Body of pancreas (tissue), 4 donors: Measurements from ENCODE around the gene HS6ST3. TPM values are rescaled to one million over a fixed set of nuclear protein-coding genes. Genes with fewer than 3 reads are reported as not detected.

Source experiments
- ATAC-seq: fragments of 150-250 bp; one replicate; pipeline ENCODE4 v1.9.1; 2016
- DNase-seq, 4 donors: peaks; one replicate each; pipeline ENCODE4 v3.0.0-alpha.2; 2019
- H3K27ac ChIP-seq, 4 donors: fragments of 200-600 bp; sonication (generic); 1 replicate in 3 of 4; 2 replicates in 1 of 4; pipeline versions ENCODE4 v1.5.1 to v1.6.1; 2016 to 2019; ENCODE audit warnings: mild to moderate bottlenecking in 1 of 4, mixed read lengths in 1 of 4, moderate library complexity in 1 of 4
- H3K27me3 ChIP-seq, 2 donors: fragments of 200-600 bp; sonication (generic); one replicate each; pipeline ENCODE4 v1.6.0; 2016; ENCODE audit warnings: mild to moderate bottlenecking in 1 of 2
- H3K36me3 ChIP-seq, 2 donors: fragments of 200-600 bp; sonication (generic); replicated peaks in 1 of 2; 2 replicates each; pipeline ENCODE4 v1.5.1; 2016; ENCODE audit warnings: low read depth in 2 of 2; ENCODE audit not compliant: insufficient read depth in 1 of 2
- H3K4me1 ChIP-seq: fragments of 200-600 bp; sonication (generic); one replicate; pipeline ENCODE4 v1.6.0; 2016
- H3K4me3 ChIP-seq, 2 donors: fragments of 200-600 bp; sonication (generic); 1 replicate in 1 of 2; 2 replicates in 1 of 2; pipeline ENCODE4 v1.5.1; 2016 to 2019
- H3K9me3 ChIP-seq, 3 donors: fragments of 200-600 bp; sonication (generic); 1 replicate in 2 of 3; 2 replicates in 1 of 3; pipeline ENCODE4 v1.5.1; 2016
- POLR2A ChIP-seq, 3 donors: fragments of 450-650 bp; IDR thresholded peaks; one replicate each; pipeline ENCODE4 v1.6.1; 2016; ENCODE audit warnings: antibody characterized with exemption in 3 of 3, mild to moderate bottlenecking in 2 of 3
- WGBS, 2 donors: methylation state at CpG; one replicate each; pipeline ENCODE4 v1.1.5; 2017; 5-methylcytosine and 5-hydroxymethylcytosine counted together
- intact Hi-C: fragments of 100-400 bp; cut with DNase I; formaldehyde crosslinking; loops from one replicate; pipeline ENCODE4 v1.15.1; 2023
- total RNA-seq, 2 donors: library from RNA; depleted of rRNA; stranded (reverse); fragments of >200 nt; gene quantifications; one replicate each; pipeline ENCODE4 v1.1.0, GENCODE V29; 2016
- TF ChIP-seq, protein P1 (sequence below), 7 experiments: fragments of 450-650 bp in 4 of 7; fragments of 200-600 bp in 3 of 7; sonication (generic) in 3 of 7; IDR thresholded peaks; one replicate each; pipeline ENCODE4 v1.5.1; 2016 to 2019; ENCODE audit warnings: antibody characterized with exemption in 7 of 7

HS6ST3 gene
- total RNA-seq, 2 donors from 2014 or later = 1.3 to 2.3 TPM

- Histone ChIP-seq H3K27me3 (no peaks in the 10 kb centered on the region), H3K27ac (no peak overlapping the region), H3K4me1 (no peaks in the 10 kb centered on the region), H3K36me3 (no peaks in the 10 kb centered on the region), H3K4me3 (no peak overlapping the region), H3K9me3 (peaks cover 0 to 9% (median 0%) of the 10 kb centered on the region in 3 donors)
- intact Hi-C loops = no loop called here
- TF ChIP-seq, protein P1, sequence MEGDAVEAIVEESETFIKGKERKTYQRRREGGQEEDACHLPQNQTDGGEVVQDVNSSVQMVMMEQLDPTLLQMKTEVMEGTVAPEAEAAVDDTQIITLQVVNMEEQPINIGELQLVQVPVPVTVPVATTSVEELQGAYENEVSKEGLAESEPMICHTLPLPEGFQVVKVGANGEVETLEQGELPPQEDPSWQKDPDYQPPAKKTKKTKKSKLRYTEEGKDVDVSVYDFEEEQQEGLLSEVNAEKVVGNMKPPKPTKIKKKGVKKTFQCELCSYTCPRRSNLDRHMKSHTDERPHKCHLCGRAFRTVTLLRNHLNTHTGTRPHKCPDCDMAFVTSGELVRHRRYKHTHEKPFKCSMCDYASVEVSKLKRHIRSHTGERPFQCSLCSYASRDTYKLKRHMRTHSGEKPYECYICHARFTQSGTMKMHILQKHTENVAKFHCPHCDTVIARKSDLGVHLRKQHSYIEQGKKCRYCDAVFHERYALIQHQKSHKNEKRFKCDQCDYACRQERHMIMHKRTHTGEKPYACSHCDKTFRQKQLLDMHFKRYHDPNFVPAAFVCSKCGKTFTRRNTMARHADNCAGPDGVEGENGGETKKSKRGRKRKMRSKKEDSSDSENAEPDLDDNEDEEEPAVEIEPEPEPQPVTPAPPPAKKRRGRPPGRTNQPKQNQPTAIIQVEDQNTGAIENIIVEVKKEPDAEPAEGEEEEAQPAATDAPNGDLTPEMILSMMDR (IDR thresholded peaks at IDR 0.05) = no peak
- TF ChIP-seq POLR2A (IDR thresholded peaks at IDR 0.05) = no peak
- no peak for ATAC-seq
- 76 to 88% methylated on average over 3 of the region's 3 CpGs for WGBS, 2 donors
- no peak for DNase-seq
Observed at GRCh38 chr13:96662036-96662435, 572.1 kb downstream of the HS6ST3 start.

DNA sequence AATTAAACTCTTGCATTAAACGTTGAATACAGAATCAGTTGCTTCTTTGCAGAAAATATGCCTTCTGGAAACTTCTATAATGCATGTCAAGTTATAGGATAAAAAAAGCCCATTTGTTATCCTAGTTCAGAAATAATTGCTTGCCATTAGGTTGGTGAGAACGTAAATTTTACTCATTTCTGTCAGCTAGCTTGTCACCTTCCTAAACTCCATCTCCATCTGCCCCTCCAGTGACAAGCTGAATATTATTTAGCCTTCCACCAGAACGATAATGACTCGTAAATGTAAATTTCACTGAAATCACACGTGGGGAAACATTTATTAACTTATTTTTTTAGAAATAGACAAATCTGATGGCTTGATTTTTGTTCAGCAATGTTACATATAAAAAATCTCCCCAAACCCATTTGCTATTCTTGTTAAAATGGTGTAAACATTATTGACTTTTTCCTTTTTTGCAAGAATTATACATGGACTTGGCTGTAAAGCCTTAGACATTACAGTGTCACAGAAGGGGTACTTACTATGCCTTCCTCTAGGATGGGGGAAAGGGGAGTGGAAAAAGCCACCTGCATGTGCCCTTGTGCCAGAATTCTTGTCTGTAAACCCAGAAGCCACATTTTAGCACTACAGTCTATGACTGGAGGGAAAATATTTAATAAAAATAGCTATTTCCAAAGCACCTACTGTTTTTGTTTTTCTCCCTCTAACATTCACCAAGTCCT is 577.5 kb downstream of the HS6ST3 start:
- H3K4me3 ChIP-seq = no peak overlapping the region
- 75 to 79% methylated on average over 5 of the region's 5 CpGs for WGBS, 2 donors
- no peak overlapping the region for H3K27ac ChIP-seq
- no peaks in the 10 kb centered on the region for H3K4me1 ChIP-seq
- intact Hi-C loops = no loop called here
- H3K9me3 ChIP-seq = no peaks in the 10 kb centered on the region
- no peak for ATAC-seq
- TF ChIP-seq, protein P1 (IDR thresholded peaks at IDR 0.05) = no peak
- no peak for TF ChIP-seq POLR2A (IDR thresholded peaks at IDR 0.05)
- H3K36me3 ChIP-seq = no peaks in the 10 kb centered on the region
- H3K27me3 ChIP-seq = no peaks in the 10 kb centered on the region
- DNase-seq = no peak

- H3K4me3 ChIP-seq = no peak overlapping the region
- H3K27ac ChIP-seq = no peak overlapping the region
- H3K4me1 ChIP-seq = no peaks in the 10 kb centered on the region
- no peak for TF ChIP-seq POLR2A (IDR thresholded peaks at IDR 0.05)
- TF ChIP-seq, protein P1 (IDR thresholded peaks at IDR 0.05) = no peak
- no peaks in the 10 kb centered on the region for H3K27me3 ChIP-seq
- no peak for ATAC-seq
- intact Hi-C loops = no loop called here
- no peaks in the 10 kb centered on the region for H3K9me3 ChIP-seq
- H3K36me3 ChIP-seq = no peaks in the 10 kb centered on the region
- no peak for DNase-seq
Observed at GRCh38 chr13:96671073-96671472, 581.2 kb downstream of the HS6ST3 start.

- no peak overlapping the region for H3K27ac ChIP-seq
- no peaks in the 10 kb centered on the region for H3K27me3 ChIP-seq
- TF ChIP-seq POLR2A (IDR thresholded peaks at IDR 0.05) = no peak
- TF ChIP-seq, protein P1 (IDR thresholded peaks at IDR 0.05) = no peak
- intact Hi-C loops = no loop called here
- H3K9me3 ChIP-seq = no peaks in the 10 kb centered on the region
- H3K4me3 ChIP-seq = no peak overlapping the region
- no peak for ATAC-seq
- no peaks in the 10 kb centered on the region for H3K36me3 ChIP-seq
- no peak for DNase-seq
- no peaks in the 10 kb centered on the region for H3K4me1 ChIP-seq
Observed at GRCh38 chr13:96672016-96672415, 582.1 kb downstream of the HS6ST3 start.

GRCh38 chr13:96673825-96674224 is 583.9 kb downstream of the HS6ST3 start:
- TF ChIP-seq POLR2A (IDR thresholded peaks at IDR 0.05) = no peak
- TF ChIP-seq, protein P1 (IDR thresholded peaks at IDR 0.05) = no peak
- Histone ChIP-seq H3K4me1 (no peaks in the 10 kb centered on the region), H3K27me3 (no peaks in the 10 kb centered on the region), H3K4me3 (no peak overlapping the region), H3K27ac (no peak overlapping the region), H3K36me3 (no peaks in the 10 kb centered on the region), H3K9me3 (no peaks in the 10 kb centered on the region)
- DNase-seq (no peak), ATAC-seq (no peak)
- 86% methylated on average over 3 of the region's 3 CpGs for WGBS, 2 donors
- intact Hi-C loops = no loop called here
